ENCODE data around the gene CCL4. TPM values are rescaled to one million over a fixed set of nuclear protein-coding genes. Genes with fewer than 3 reads are reported as not detected.

The CCL4 gene
- total RNA-seq, 1 donor from 2014 or later, result not detected

GRCh38 chr17:36130346-36130745 lies 26.7 kb downstream of the CCL4 start:
- TF ChIP-seq CTCF (IDR thresholded peaks at IDR 0.05; ENCODE audit: unreplicated experiment), result no peak
- Mint-ChIP-seq H3K4me3 (ENCODE audit: low read depth) (no peak overlapping the region), H3K27ac (no peak overlapping the region), H3K36me3 (ENCODE audit: insufficient read depth) (no peaks in the 10 kb centered on the region), H3K27me3 (peaks cover 6% of the 10 kb centered on the region), H3K4me1 (ENCODE audit: low read depth) (peaks cover 4% of the 10 kb centered on the region), H3K9me3 (ENCODE audit: low read depth) (no peaks in the 10 kb centered on the region)
- no peak for DNase-seq (ENCODE audit: low spot score, unreplicated experiment)

- Mint-ChIP-seq H3K4me3 (ENCODE audit: low read depth) (no peak overlapping the region), H3K4me1 (ENCODE audit: low read depth) (peaks cover 11% of the 10 kb centered on the region), H3K27ac (no peak overlapping the region), H3K36me3 (ENCODE audit: insufficient read depth) (no peaks in the 10 kb centered on the region), H3K9me3 (ENCODE audit: low read depth) (no peaks in the 10 kb centered on the region), H3K27me3 (peaks cover 6% of the 10 kb centered on the region)
- DNase-seq (ENCODE audit: low spot score, unreplicated experiment), result no peak
- TF ChIP-seq CTCF (IDR thresholded peaks at IDR 0.05; ENCODE audit: unreplicated experiment), result no peak
Observed at GRCh38 chr17:36131421-36131820, 27.8 kb downstream of the CCL4 start.

- Mint-ChIP-seq H3K27ac (no peak overlapping the region), H3K36me3 (ENCODE audit: insufficient read depth) (no peaks in the 10 kb centered on the region), H3K9me3 (ENCODE audit: low read depth) (no peaks in the 10 kb centered on the region), H3K4me1 (ENCODE audit: low read depth) (peaks cover 12% of the 10 kb centered on the region), H3K27me3 (peaks cover 6% of the 10 kb centered on the region), H3K4me3 (ENCODE audit: low read depth) (no peak overlapping the region)
- no peak for DNase-seq (ENCODE audit: low spot score, unreplicated experiment)
- no peak for TF ChIP-seq CTCF (IDR thresholded peaks at IDR 0.05; ENCODE audit: unreplicated experiment)
Observed at GRCh38 chr17:36131931-36132330, 28.3 kb downstream of the CCL4 start.

GRCh38 chr17:36132421-36132831 lies 28.8 kb downstream of the CCL4 start:
- no peak for TF ChIP-seq CTCF (IDR thresholded peaks at IDR 0.05; ENCODE audit: unreplicated experiment)
- Mint-ChIP-seq H3K9me3 (ENCODE audit: low read depth) (no peaks in the 10 kb centered on the region), H3K27me3 (peaks cover 6% of the 10 kb centered on the region), H3K4me3 (ENCODE audit: low read depth) (no peak overlapping the region), H3K27ac (no peak overlapping the region), H3K4me1 (ENCODE audit: low read depth) (peaks cover 12% of the 10 kb centered on the region), H3K36me3 (ENCODE audit: insufficient read depth) (no peaks in the 10 kb centered on the region)
- DNase-seq (ENCODE audit: low spot score, unreplicated experiment), result no peak

- DNase-seq (ENCODE audit: low spot score, unreplicated experiment), result no peak
- H3K27me3 Mint-ChIP-seq, result peaks cover 6% of the 10 kb centered on the region
- no peaks in the 10 kb centered on the region for H3K36me3 Mint-ChIP-seq (ENCODE audit: insufficient read depth)
- H3K9me3 Mint-ChIP-seq (ENCODE audit: low read depth), result peaks cover 4% of the 10 kb centered on the region
- no peak for TF ChIP-seq CTCF (IDR thresholded peaks at IDR 0.05; ENCODE audit: unreplicated experiment)
- no peak overlapping the region for H3K27ac Mint-ChIP-seq
- peaks cover 12% of the 10 kb centered on the region for H3K4me1 Mint-ChIP-seq (ENCODE audit: low read depth)
- H3K4me3 Mint-ChIP-seq (ENCODE audit: low read depth), result no peak overlapping the region
Observed at GRCh38 chr17:36133602-36134236, 30.1 kb downstream of the CCL4 start.
